Peyer's patch (tissue), 4 donors: ENCODE data around the gene CLRN1. TPM values are rescaled to one million over a fixed set of nuclear protein-coding genes. Genes with fewer than 3 reads are reported as not detected.

ENCODE experiments used
- DNase-seq, 3 donors: peaks; one replicate each; pipeline ENCODE4 v3.0.0-alpha.2; 2017 to 2019
- H3K27ac ChIP-seq, 4 donors: fragments of 200-600 bp; sonication (generic); one replicate each; pipeline ENCODE4 v1.5.1; 2016 to 2019
- H3K27me3 ChIP-seq, 2 donors: fragments of 200-600 bp; sonication (generic); one replicate each; pipeline ENCODE4 v1.5.1; 2019
- H3K36me3 ChIP-seq, 3 donors: fragments of 200-600 bp; sonication (generic); one replicate each; pipeline ENCODE4 v1.5.1; 2016 to 2019
- H3K4me1 ChIP-seq, 4 donors: fragments of 200-600 bp; sonication (generic); one replicate each; pipeline ENCODE4 v1.5.1; 2016 to 2019
- H3K4me3 ChIP-seq, 4 donors: fragments of 200-600 bp; sonication (generic); 1 replicate in 3 of 4; 2 replicates in 1 of 4; pipeline ENCODE4 v1.5.1; 2016 to 2019; ENCODE audit warnings: mild to moderate bottlenecking in 1 of 4
- H3K9me3 ChIP-seq, 4 donors: fragments of 200-600 bp; sonication (generic); one replicate each; pipeline ENCODE4 v1.5.1; 2016 to 2019; ENCODE audit warnings: mild to moderate bottlenecking in 1 of 4
- POLR2A ChIP-seq, 2 donors: fragments of 450-650 bp; IDR thresholded peaks; one replicate each; pipeline ENCODE4 v1.5.1; 2017; ENCODE audit warnings: antibody characterized with exemption in 2 of 2, mild to moderate bottlenecking in 2 of 2, moderate library complexity in 2 of 2
- total RNA-seq, 4 donors: library from RNA; depleted of rRNA; stranded (reverse); fragments of >200 nt; gene quantifications; one replicate each; pipeline ENCODE4 v1.1.0, GENCODE V29; 2016
- TF ChIP-seq, protein P1 (sequence below), 6 experiments: fragments of 450-650 bp in 4 of 6; fragments of 200-600 bp in 2 of 6; sonication (generic) in 1 of 6; IDR thresholded peaks; one replicate each; pipeline ENCODE4 v1.5.1; 2017 to 2019; ENCODE audit warnings: antibody characterized with exemption in 6 of 6, mild to moderate bottlenecking in 3 of 6, moderate library complexity in 1 of 6

Gene CLRN1
- total RNA-seq, 4 donors from 2014 or later, result not detected

- no peak for DNase-seq
- H3K4me1 ChIP-seq, result no peaks in the 10 kb centered on the region
- no peak within 1 kb of the TSS for H3K27ac ChIP-seq
- TF ChIP-seq POLR2A (IDR thresholded peaks at IDR 0.05), result no peak
- TF ChIP-seq, protein P1, sequence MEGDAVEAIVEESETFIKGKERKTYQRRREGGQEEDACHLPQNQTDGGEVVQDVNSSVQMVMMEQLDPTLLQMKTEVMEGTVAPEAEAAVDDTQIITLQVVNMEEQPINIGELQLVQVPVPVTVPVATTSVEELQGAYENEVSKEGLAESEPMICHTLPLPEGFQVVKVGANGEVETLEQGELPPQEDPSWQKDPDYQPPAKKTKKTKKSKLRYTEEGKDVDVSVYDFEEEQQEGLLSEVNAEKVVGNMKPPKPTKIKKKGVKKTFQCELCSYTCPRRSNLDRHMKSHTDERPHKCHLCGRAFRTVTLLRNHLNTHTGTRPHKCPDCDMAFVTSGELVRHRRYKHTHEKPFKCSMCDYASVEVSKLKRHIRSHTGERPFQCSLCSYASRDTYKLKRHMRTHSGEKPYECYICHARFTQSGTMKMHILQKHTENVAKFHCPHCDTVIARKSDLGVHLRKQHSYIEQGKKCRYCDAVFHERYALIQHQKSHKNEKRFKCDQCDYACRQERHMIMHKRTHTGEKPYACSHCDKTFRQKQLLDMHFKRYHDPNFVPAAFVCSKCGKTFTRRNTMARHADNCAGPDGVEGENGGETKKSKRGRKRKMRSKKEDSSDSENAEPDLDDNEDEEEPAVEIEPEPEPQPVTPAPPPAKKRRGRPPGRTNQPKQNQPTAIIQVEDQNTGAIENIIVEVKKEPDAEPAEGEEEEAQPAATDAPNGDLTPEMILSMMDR (IDR thresholded peaks at IDR 0.05), result no peak
- no peaks in the 10 kb centered on the region for H3K9me3 ChIP-seq
- no peak within 1 kb of the TSS for H3K4me3 ChIP-seq
- no peaks in the 10 kb centered on the region for H3K27me3 ChIP-seq
- H3K36me3 ChIP-seq, result no peaks in the 10 kb centered on the region
Measured at GRCh38 chr3:150905339-150905738, 67.2 kb downstream of the CLRN1 start, which contains the start of gene MINDY4B. Gene MINDY4B, minus strand, starts transcription at chr3:150905439. Its CDS starts 0 bp downstream, at chr3:150905439.

DNA sequence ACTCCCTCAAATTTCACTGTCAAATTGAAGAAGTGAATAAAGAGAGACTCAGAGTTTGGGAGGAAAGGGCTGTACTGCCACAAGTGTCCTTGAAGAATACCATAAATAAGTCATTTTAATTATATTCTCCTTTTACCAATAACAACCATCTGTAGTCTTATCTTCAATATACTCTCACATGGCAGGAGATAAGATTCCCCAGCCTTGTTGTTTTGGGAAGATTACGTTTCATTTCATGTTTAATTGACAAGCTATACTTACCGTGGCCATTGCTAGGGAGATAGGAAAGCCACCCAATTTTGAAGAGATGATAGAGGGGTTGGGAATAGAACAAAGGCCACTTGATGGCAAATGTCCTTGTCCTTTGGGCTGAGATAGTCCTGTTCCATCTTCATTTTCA is 69.5 kb downstream of the CLRN1 start:
- no peaks in the 10 kb centered on the region for H3K9me3 ChIP-seq
- no peaks in the 10 kb centered on the region for H3K4me1 ChIP-seq
- H3K27me3 ChIP-seq, result no peaks in the 10 kb centered on the region
- no peak overlapping the region for H3K27ac ChIP-seq
- no peak overlapping the region for H3K4me3 ChIP-seq
- no peak for DNase-seq
- TF ChIP-seq, protein P1 (IDR thresholded peaks at IDR 0.05), result no peak
- no peaks in the 10 kb centered on the region for H3K36me3 ChIP-seq

GRCh38 chr3:150901793-150902192 is 70.7 kb downstream of the CLRN1 start:
- TF ChIP-seq, protein P1 (IDR thresholded peaks at IDR 0.05), result no peak
- TF ChIP-seq POLR2A (IDR thresholded peaks at IDR 0.05), result no peak
- Histone ChIP-seq H3K9me3 (no peaks in the 10 kb centered on the region), H3K4me1 (no peaks in the 10 kb centered on the region), H3K4me3 (no peak overlapping the region), H3K36me3 (no peaks in the 10 kb centered on the region), H3K27me3 (no peaks in the 10 kb centered on the region), H3K27ac (no peak overlapping the region)
- no peak for DNase-seq

- no peaks in the 10 kb centered on the region for H3K36me3 ChIP-seq
- no peak overlapping the region for H3K27ac ChIP-seq
- no peak for DNase-seq
- no peak for TF ChIP-seq POLR2A (IDR thresholded peaks at IDR 0.05)
- TF ChIP-seq, protein P1 (IDR thresholded peaks at IDR 0.05), result no peak
- H3K27me3 ChIP-seq, result no peaks in the 10 kb centered on the region
- no peaks in the 10 kb centered on the region for H3K4me1 ChIP-seq
- no peaks in the 10 kb centered on the region for H3K9me3 ChIP-seq
- H3K4me3 ChIP-seq, result no peak overlapping the region
Measured at GRCh38 chr3:150899141-150899540, 73.4 kb downstream of the CLRN1 start.

DNA sequence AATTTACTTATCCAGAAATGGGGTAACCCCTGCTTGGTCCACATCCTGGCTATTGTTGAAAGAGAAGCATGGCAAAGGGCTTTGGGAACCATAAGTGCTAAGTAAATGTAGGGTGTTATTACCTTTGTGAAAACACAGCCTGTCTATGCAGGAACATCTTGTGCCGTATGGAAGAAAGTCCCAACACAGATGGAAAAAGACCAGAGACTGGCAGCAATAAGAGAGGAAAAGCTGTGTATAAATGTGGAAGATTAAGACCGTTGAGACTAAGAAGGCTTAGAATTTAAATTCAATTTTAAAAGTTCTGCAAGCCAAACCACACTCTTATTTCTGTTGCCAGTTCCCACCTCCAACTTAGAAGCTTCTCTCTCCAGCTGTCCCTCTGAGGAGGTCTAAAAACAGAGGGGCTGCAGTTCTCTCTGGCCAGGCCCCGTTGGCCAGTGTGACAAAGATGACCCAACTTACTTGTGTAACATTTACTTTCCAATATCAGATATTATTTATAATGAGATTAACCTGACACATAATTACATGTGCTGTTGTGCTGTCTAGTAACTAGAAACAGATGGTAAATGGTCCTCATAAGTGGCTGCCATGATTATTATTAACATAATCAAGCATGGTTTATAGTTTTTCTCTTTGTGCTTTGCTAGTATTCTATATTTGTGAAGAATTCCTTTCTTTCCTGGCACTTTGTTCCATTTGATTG is 74.3 kb downstream of the CLRN1 start:
- Histone ChIP-seq H3K27ac (no peak overlapping the region), H3K36me3 (no peaks in the 10 kb centered on the region), H3K9me3 (no peaks in the 10 kb centered on the region), H3K4me3 (no peak overlapping the region), H3K27me3 (no peaks in the 10 kb centered on the region), H3K4me1 (no peaks in the 10 kb centered on the region)
- no peak for DNase-seq
- no peak for TF ChIP-seq POLR2A (IDR thresholded peaks at IDR 0.05)
- TF ChIP-seq, protein P1 (IDR thresholded peaks at IDR 0.05), result no peak
